Effector CD8-positive, alpha-beta T cell (primary cell): ENCODE measurements around the gene TRPM2.

Experiments used
- DNase-seq: peaks from one replicate; lab custom pipeline; 2025; lab: John Stamatoyannopoulos, UW

The TRPM2 gene

DNA sequence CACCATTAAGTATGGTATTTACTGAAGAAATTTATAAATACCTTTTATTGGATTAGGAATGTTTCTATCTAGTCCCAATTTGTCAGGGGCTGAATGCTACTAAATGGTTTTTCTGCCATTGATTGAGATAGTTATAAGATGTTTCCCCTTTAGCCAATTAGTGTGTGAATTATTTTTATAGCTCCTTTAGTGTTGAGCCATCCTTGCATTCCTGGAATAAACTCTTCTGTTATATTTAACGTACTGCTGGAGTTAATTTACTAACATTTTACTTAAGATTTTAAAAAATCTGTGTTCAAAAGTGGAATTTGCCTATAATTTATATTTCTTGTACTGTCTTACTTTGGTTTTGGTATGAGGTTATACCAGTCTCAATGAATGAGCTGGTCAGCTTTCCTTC is 76.5 kb downstream of the TRPM2 start:
- DNase-seq: no peak

DNA sequence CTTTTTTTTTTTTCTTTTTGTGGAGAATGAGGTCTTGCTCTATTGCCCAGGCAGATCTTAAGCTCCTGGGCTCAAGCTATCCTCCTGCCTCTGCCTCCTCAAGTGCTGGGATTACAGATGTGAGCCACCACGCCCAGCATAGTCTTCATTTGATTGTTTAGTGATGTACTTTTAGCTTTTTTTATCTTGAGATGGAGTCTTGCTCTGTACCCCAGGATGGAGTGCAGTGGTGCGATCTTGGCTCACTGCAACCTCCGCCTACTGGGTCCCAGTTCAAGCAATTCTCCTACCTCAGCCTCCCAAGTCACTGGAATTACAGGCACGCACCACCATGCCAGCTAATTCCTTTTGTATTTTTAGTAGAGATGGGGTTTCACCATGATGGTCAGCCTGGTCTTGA is 77.9 kb downstream of the TRPM2 start:
- DNase-seq: no peak

DNA sequence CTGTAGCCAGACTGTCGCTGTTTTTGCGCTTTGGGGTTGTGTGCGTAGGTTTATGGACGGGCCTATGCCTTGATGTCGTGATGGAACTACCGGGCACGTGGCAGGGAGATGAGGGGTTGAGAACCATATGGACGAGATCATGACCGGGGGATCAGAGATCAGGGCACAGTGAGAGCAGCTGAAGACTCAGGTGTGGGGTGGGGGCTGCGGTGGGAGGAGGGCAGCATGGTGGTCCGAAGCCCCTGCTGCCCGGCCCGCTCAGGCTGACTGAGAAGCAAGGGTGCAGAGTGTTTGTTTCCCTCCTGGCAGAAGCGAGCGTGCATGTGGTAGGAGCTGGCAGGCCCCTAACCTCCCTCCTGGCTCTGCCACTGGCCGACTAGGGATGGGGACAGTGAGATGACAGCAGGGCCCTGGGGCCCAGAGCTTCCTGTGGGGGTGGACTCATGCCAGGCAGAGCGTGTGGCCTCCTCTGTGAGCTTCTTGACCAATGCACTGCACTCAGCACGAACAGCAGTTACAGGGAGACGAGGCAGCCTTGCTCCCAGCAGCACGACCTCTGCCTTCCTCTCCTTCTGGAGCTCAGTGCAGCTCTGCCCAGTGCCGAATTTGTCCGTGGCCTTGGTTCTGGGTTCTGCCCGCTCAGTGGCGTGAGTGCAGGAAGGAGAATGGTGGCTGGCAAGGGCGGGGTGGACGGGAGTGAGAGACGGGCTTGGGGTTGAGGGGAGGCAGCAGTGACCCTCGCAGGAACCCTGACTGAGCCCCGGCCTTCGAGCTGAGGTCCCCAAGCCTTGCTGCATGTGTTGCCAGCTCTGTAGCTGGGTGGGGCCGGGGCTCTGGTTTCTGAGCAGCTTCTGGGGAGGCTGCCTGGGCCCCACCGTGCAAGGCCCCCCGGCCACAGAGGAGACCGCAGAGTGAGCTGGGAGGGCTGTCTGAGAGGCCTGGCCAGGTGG is 79.7 kb downstream of the TRPM2 start:
- DNase-seq: no peak

DNA sequence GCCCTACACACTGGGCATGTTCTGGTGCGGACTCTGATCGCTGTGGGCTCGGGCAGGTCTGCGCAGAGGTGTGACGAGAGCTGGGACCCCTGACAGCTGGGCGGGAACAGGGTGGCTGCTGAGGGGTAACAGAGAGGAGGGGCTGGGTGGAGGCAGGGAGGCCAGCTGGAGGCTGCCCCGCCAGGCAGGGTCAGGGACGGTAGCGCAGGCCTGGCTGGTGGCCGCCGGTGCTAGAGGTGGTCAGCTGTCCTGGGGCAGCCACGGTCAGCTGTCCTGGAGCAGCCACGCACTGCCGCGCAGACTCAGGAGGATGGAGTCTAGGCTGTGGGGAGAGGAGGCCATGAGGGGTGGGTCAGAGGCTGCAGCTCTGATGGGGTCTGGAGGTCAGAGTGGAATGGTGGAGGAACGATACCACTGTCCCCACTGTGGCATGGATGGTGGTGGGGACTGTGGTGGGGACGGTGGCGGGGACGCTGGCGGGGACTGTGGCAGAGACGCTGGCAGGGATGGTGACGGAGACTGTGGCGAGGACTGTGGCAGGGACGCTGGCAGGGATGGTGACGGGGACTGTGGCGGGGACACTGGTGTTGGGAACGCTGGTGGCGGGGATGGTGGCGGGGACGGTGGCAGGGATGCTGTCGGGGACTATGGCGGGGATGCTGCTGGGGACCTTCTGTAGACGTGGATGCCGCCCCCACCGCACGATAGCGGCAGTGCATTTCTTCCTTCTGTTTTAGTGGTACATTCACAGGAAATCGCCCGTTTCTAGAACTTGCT is 80.6 kb downstream of the TRPM2 start:
- DNase-seq: no peak

DNA sequence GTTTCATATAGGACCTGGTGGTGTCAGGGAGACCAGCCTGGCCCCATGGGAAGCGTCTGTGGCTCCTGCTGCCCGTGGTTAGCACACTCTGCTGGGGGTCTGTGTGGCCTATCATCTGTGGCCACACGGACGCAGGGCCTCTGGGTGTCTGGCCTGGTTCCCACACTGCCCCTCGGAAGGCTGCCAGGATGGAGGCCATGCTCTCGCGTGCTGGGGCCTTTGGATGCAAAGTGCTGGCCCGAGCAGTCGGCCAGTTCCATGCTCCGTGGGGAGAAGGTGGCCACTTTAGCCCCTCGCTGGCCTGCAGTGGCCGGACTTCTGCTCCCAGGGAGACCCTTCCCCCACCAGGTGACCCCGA is 81.1 kb downstream of the TRPM2 start:
- no peak for DNase-seq

DNA sequence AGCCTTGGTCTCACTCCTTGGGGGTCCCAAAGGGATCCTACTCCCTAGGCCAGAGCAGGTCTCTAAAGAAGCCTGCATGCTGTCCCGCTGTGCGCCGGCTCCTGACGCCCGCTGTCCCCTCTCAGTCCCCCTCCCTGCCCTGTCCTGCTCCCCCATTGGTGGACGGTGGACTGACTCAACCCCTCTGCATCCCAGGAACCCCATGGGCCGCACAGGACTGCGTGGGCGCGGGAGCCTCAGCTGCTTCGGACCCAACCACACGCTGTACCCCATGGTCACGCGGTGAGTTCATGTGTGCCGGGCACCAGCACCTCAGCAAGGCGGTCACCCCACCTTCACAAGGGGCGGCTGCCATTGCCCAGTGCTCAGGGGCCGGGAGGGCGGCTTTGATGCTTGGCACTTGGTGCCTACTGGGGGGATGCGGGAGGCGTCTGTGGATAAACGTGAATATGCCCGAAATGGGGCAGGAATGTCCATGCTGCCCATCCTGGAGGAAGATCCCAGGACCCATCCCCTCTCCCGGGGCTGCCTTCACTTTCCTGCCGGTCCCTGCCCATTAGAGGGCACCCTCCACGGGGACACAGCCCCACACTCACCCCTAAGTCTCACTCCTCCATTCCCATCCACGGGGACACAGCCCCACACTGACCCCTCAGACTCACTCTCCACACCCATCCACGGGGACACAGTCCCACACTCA is 81.7 kb downstream of the TRPM2 start:
- no peak for DNase-seq

DNA sequence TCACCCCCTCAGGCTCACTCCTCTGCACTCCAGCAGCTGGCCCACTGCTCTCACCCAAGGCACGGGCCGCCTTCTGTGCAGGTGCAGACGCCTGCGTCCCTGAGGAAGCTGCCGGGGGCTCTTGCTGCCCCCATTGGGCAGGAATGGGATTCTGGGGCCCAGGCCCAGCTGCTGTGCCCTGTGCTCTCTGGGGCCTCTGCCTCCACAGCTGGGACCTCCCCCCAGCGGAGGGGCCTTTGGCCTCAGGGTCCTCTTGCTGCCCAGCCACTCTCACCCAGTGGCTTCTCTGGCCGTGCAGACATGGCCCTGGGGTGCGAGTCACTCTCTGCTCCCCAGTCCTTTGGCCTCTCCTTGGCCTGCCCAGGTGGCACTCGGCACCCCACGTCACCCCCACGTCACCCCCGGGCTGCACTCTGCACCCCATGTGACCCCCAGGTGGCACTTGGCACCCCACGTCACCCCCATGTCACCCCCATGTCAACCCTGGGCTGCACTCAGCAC is 82.7 kb downstream of the TRPM2 start:
- no peak for DNase-seq

DNA sequence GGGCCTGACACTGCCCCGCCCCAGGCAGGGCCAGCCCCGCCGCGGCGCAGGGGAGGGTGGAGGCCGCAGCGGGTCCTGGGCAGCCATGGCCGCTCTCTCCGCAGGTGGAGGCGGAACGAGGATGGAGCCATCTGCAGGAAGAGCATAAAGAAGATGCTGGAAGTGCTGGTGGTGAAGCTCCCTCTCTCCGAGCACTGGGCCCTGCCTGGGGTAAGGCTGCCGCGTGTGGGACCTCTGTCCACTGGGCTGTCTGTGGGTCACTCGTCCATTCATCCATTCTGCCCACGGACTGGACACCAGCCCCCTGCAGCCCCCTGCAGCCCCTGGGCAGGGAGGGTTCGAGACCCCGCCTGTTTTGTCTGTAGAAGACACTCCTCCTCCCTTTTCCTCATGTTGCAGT is 83.5 kb downstream of the TRPM2 start:
- DNase-seq: no peak

DNA sequence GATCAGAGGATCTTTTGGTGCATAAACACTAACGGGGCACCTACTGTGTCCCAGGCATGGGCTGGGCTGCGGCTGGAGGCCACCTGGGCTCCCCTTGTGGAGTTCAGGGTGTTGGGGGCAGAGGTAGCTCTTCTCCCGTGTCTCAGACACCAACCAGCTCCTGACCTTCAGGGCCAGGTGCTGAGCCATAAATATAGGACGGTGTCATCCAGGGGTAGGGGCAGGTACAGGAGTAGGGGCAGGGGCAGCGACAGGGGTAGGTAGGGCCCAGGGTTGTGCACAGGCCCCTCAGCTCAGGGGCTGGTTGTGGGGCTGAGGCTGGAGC is 83.9 kb downstream of the TRPM2 start:
- no peak for DNase-seq

DNA sequence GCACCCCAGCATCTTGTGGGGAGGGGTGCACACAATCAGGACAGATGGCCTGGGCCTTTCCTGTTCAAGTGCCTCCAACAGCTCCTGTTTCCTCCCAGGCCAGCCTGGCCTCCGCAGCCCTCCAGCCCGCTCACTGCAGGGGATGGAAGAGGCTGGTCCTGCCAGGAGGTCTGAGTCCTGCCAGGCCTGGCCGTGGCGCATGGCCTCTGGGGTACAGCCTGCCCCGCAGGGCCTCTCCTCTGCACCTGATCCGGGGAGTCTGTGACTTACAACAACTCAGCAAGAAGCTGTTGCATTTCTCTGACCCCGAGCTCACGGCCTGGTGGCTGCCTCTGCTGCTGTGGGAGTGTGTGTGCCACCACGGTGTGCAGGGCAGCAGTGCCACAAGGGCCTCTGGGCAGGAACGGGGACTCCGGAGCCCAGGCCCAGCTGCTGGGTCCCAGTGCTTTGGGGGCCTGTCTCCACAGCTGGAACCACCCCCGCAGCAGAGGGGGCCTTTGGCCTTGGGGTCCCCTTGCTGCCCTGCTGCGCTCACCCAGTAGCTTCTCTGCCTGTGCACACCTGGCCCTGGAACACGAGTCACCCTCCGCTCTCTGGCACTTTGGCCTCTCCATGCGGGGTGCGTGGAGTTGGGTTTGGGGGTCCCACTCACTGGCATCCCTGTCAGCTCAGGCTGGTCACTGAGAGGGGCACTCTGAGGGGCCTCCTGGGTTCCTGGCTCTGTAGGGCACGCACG is 84.4 kb downstream of the TRPM2 start:
- DNase-seq: no peak

DNA sequence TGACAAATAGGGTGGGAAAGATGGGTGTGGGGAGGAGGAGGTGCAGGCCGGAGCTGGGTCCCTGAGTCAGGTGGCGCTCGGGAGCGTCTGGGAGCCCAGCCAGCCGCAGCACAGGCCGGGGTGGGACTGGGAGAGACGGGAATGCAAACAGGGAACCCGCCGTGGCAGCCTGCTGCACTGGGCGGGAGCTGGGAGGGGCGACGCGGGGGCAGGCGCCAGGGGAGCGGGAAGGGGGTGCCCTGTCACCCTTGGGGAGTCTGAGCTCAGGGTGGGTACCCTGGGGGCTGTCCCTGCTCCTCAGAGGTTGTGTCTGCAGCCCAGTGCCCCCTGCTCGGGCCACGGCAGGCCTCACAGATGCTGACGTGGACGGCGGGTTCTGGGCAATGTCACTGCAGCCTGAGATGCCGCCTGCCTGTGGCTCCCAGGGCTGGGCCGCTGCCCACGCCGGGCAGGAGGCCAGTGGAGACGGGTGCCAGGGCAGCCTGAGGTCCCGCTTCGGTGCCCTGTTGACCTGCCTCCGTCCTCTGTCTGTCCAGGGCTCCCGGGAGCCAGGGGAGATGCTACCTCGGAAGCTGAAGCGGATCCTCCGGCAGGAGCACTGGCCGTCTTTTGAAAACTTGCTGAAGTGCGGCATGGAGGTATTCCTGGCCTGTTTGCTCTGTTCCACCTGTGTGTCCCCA is 85.2 kb downstream of the TRPM2 start:
- no peak for DNase-seq

DNA sequence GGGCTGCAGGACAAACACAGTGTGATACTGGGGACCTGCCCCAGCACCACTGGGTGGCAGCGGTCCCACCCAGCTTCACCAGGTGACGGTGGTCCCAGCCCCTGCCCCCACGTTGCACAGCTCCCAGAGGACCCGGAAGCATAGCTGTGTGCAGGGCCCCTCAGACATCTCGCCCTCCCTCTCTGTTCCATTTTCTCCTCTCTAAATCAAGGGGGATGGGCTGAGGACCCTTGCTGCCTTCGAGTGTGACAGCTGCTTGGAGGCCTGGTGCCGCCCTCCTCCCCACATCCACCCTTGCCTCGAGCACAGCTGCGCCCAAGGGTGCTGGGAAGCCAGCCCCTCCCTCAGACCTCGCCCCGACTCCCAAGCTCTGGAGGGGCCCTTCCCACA is 85.8 kb downstream of the TRPM2 start:
- no peak for DNase-seq

DNA sequence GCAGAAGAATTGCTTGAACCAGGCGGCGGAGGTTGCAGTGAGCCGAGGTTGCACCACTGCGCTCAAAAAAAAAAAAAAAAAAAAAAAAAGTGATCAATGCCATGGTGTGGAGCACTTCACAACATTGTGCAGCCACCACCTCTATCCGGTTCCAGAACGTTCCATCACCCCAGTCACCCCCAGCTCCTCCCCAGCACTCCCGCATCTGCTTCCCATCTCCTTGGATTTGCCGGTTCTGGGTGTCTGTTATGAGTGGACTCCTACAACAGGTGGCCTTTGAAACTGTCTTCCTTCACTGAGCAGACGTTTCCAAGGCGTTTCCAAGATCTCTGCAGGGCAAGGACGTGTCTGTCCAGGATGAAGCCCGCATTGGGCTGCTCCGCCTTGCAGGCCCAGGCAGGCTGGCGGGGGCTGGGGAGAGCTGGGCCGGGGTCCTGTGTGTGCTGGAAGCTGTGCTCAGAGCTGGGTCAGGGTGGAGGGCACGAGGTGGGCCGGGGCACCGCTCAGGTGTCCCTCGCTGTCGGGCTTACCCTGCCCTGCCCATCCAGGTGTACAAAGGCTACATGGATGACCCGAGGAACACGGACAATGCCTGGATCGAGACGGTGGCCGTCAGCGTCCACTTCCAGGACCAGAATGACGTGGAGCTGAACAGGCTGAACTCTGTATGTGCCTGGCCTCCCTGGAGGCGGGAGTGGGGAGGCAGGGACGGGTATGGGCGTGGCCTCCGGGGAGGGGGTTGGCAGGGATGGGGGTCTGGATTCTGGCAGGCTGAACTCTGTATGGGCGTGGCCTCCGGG is 87.0 kb downstream of the TRPM2 start:
- DNase-seq: no peak

DNA sequence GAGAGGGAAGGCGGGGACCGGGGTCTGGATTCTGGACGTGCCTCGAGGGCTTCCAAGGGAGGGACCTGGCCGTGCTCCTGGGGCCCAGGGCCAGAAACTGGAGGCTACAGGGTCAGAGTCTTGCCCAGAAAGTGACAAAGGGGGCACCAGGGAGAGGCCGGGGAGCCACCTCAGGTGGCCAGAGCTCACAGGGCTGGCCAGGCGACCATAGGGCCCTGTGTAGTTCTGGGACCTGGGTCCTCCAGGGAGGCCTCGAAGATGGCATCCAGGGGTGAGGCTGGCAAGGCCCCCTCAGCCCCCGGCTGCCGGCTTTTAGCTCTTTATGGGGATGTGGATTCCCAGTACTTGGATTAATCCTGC is 87.6 kb downstream of the TRPM2 start:
- no peak for DNase-seq

DNA sequence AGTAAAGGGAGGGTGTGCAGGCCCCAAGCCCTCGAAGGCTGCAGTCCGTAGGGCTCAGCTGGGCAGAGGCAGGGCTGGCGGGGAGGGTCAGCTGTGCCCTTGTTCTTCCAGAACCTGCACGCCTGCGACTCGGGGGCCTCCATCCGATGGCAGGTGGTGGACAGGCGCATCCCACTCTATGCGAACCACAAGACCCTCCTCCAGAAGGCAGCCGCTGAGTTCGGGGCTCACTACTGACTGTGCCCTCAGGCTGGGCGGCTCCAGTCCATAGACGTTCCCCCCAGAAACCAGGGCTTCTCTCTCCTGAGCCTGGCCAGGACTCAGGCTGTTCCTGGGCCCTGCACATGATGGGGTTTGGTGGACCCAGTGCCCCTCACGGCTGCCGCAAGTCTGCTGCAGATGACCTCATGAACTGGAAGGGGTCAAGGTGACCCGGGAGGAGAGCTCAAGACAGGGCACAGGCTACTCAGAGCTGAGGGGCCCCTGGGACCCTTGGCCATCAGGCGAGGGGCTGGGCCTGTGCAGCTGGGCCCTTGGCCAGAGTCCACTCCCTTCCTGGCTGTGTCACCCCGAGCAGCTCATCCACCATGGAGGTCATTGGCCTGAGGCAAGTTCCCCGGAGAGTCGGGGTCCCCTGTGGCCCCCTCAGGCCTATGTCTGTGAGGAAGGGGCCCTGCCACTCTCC is 88.3 kb downstream of the TRPM2 start:
- no peak for DNase-seq

DNA sequence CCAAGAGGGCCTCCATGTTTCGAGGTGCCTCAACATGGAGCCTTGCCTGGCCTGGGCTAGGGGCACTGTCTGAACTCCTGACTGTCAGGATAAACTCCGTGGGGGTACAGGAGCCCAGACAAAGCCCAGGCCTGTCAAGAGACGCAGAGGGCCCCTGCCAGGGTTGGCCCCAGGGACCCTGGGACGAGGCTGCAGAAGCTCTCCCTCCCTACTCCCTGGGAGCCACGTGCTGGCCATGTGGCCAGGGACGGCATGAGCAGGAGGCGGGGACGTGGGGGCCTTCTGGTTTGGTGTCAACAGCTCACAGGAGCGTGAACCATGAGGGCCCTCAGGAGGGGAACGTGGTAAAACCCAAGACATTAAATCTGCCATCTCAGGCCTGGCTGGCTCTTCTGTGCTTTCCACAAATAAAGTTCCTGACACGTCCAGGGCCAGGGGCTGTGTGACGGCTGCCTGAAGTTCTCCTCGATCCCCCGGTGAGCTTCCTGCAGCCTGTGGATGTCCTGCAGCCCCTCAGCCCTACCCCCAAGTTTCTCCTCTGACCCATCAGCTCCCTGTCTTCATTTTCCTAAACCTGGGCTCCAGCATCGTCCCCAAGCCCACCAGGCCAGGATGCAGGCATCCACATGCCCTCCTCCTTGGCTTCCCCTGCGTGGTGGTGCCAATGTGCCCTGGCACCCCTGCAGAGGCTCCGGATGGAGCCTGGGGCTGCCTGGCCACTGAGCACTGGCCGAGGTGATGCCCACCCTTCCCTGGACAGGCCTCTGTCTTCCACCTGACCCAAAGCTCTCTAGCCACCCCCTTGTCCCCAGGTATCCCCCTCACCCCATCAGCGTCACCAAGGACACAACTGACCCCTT is 89.1 kb downstream of the TRPM2 start:
- no peak for DNase-seq

DNA sequence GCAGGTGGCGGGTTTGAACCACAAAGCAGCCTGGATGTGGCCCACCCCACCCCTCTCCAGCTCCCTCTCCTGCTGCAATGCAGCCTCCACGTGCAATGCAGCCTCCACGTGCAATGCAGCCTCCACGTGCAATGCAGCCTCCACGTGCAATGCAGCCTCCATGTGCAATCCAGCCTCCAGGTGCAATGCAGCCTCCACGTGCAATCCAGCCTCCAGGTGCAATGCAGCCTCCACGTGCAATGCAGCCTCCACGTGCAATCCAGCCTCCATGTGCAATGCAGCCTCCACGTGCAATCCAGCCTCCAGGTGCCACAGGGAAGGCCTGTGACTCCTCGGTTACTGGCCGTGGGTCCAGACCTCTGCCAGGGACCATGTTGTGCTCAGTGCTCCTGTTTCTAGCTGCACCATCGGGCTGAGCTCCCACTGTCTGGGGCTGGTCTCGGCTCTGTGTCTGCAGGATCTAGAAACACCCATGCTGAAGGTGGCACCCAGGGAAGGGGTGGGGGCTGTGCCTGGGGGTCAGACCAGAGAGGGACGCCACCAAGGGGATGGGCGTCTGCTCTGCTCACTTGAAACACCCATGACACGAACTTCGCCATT is 90.0 kb downstream of the TRPM2 start:
- DNase-seq: no peak

DNA sequence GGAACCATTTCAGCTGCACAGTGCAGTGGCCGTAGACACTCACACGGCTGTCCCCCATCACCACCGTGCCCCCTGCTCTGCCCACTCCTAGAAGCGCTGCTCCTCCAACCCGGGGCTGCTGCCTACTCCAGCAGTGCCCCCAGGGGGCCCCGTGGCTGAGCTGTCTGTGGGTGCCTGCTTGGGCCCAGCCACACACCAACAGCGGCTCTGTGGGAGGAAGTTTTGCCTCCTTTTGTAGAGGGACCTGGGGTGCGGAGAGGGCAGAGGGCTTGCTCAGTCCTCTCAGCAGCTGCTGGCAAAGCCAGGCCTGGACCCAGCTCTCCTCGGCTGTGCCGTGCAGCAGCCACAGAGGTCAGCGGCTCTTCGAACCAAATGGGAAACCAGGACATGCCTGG is 90.5 kb downstream of the TRPM2 start:
- no peak for DNase-seq
